ENCODE data around the gene THEMIS2. TPM values are rescaled to one million over a fixed set of nuclear protein-coding genes. Genes with fewer than 3 reads are reported as not detected.

The THEMIS2 gene
- total RNA-seq, 1 experiment from 2014 or later = 5.7 TPM

GRCh38 chr1:27830621-27831440 lies 41.5 kb upstream of the THEMIS2 start, which contains the start of gene PPP1R8:
Gene PPP1R8 (plus strand): TSS chr1:27830782. CDS start chr1:27830836, 54 bp downstream.
- BruUV-seq (replicated peaks) = TSS peak; percentile 50
- ATAC-seq = peak; percentile 99

DNA sequence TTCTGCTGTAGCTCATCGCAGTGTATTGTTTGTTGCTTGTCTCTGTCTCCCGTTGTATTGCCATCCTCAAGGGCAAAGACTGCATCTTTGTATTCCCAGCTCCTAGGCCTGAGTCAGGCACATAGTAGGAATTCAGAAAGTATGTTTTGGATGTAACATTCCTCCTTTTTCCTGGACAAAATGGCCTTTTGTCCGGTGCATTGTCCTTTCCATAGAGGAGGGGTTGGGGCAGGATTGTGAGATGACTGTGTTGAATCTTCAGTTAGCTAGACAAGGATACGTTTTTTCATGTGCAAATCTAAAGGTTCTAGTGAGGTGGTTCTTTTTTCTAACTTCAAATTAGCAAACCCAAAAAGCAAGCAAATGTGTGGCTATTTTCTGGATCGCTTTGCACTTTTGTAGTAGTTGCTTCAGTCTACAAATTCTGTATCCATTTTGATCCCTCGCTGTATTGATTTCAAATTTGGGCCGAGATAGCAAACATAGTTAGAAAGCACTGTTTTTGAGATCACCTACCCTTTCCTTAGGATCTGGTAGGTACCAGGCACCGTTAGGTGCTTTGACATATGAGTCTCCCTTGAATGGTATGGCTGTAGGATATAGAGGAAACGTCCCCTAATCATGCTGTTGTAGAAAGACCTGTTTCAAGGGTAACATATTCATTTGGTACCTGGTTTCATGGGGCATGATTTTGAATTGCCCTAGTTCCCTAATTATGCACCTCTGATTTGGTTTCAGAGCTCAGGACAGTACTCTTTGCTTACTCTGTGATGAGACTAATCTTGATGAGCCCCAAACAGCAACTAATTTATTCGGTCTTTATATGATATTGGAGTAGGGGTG lies 40.6 kb upstream of the THEMIS2 start:
- no peaks in the 10 kb centered on the region for H3K27me3 ChIP-seq (ENCODE audit: low read length)
- peak; percentile 3; the same call in 1 of the 2 replicates for ATAC-seq
- H3F3A ChIP-seq (ENCODE audit: low read length, unreplicated experiment) = no peaks in the 10 kb centered on the region
- peak overlapping the region; percentile 86 for H3K4me2 ChIP-seq (ENCODE audit: low read length)
- POLR2A ChIA-PET (ENCODE audit: unreplicated experiment) = interaction anchor here (1.3 to 1.5 kb wide), 2 partner anchors 59 to 106 kb away, joined by 4 to 11 read pairs; partner anchors contain the start of genes FAM76A and STX12
- peaks cover 19% of the 10 kb centered on the region for H3K4me1 ChIP-seq (ENCODE audit: insufficient read depth, low read length)
- TF ChIP-seq EZH2phosphoT487 (IDR thresholded peaks at IDR 0.05; ENCODE audit: borderline replicate concordance, low read length) = no peak
- TF ChIP-seq EZH2 (IDR thresholded peaks at IDR 0.05; ENCODE audit: low read length, unreplicated experiment) = no peak
- TF ChIP-seq, protein P1, sequence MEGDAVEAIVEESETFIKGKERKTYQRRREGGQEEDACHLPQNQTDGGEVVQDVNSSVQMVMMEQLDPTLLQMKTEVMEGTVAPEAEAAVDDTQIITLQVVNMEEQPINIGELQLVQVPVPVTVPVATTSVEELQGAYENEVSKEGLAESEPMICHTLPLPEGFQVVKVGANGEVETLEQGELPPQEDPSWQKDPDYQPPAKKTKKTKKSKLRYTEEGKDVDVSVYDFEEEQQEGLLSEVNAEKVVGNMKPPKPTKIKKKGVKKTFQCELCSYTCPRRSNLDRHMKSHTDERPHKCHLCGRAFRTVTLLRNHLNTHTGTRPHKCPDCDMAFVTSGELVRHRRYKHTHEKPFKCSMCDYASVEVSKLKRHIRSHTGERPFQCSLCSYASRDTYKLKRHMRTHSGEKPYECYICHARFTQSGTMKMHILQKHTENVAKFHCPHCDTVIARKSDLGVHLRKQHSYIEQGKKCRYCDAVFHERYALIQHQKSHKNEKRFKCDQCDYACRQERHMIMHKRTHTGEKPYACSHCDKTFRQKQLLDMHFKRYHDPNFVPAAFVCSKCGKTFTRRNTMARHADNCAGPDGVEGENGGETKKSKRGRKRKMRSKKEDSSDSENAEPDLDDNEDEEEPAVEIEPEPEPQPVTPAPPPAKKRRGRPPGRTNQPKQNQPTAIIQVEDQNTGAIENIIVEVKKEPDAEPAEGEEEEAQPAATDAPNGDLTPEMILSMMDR (conservative IDR thresholded peaks at IDR 0.05; ENCODE audit: low read depth, low read length) = no peak
- no peaks in the 10 kb centered on the region for H3K9me2 ChIP-seq (replicated peaks; ENCODE audit: low read length)
- peak overlapping the region; percentile 92; the same call in 1 of the 2 replicates for H2AFZ ChIP-seq (ENCODE audit: low read length)
- H3K9me3 ChIP-seq (ENCODE audit: low read length) = no peaks in the 10 kb centered on the region
- H3K4me3 ChIP-seq (ENCODE audit: low read length) = peak overlapping the region; percentile 95
- no peak for DNase-seq
- peaks cover 8% of the 10 kb centered on the region for H4K20me1 ChIP-seq (ENCODE audit: low read length)
- H3K79me2 ChIP-seq (ENCODE audit: low read length) = peaks cover 60% of the 10 kb centered on the region
- H3K27ac ChIP-seq (ENCODE audit: low read length) = no peak overlapping the region
- CTCF ChIA-PET = no interaction called here
- no TSS peak for BruUV-seq (replicated peaks)
- peak overlapping the region; percentile 99 for H3K9ac ChIP-seq (ENCODE audit: low read length)
- H3K36me3 ChIP-seq (ENCODE audit: low read depth, low read length) = peaks cover 19% of the 10 kb centered on the region
- intact Hi-C loops (cut with micrococcal nuclease) = loop anchor here (5.0 kb wide), 1 partner anchor 159 kb away; the partner anchor contains the start of gene IFI6

More at GRCh38 chr1:27830621-27831440, 41.5 kb upstream of the THEMIS2 start, which contains the start of gene PPP1R8:
- Histone ChIP-seq H3F3A (ENCODE audit: low read length, unreplicated experiment) (no peaks in the 10 kb centered on the region), H3K4me1 (ENCODE audit: insufficient read depth, low read length) (peaks cover 19% of the 10 kb centered on the region), H2AFZ (ENCODE audit: low read length) (peak within 1 kb of the TSS; percentile 92), H3K4me2 (ENCODE audit: low read length) (peak within 1 kb of the TSS; percentile 86), H3K9me3 (ENCODE audit: low read length) (no peaks in the 10 kb centered on the region), H3K4me3 (ENCODE audit: low read length) (peak within 1 kb of the TSS; percentile 95), H3K27me3 (ENCODE audit: low read length) (no peaks in the 10 kb centered on the region), H4K20me1 (ENCODE audit: low read length) (peaks cover 8% of the 10 kb centered on the region), H3K9me2 (replicated peaks; ENCODE audit: low read length) (no peaks in the 10 kb centered on the region), H3K79me2 (ENCODE audit: low read length) (peaks cover 52% of the 10 kb centered on the region), H3K27ac (ENCODE audit: low read length) (peak within 1 kb of the TSS; percentile 55), H3K36me3 (ENCODE audit: low read depth, low read length) (peaks cover 17% of the 10 kb centered on the region), H3K9ac (ENCODE audit: low read length) (peak within 1 kb of the TSS; percentile 99)
- CTCF ChIA-PET = no interaction called here
- intact Hi-C loops (cut with micrococcal nuclease) = loop anchor here (5.0 kb wide), 1 partner anchor 159 kb away; the partner anchor contains the start of gene IFI6
- DNase-seq = peak; percentile 98
- POLR2A ChIA-PET (ENCODE audit: unreplicated experiment) = interaction anchor here (0.5 to 1.5 kb wide), 8 partner anchors 13 to 464 kb away, joined by 3 to 12 read pairs (median 4); partner anchors contain the start of genes FAM76A, IFI6, MAP3K6 and STX12
- TF ChIP-seq, protein P1 (conservative IDR thresholded peaks at IDR 0.05; ENCODE audit: low read depth, low read length) = no peak
- no peak for TF ChIP-seq EZH2 (IDR thresholded peaks at IDR 0.05; ENCODE audit: low read length, unreplicated experiment)
- no peak for TF ChIP-seq EZH2phosphoT487 (IDR thresholded peaks at IDR 0.05; ENCODE audit: borderline replicate concordance, low read length)

Measured in PC-3 (cell line).